ENCODE results near the gene TTC3.

TTC3 gene

DNA sequence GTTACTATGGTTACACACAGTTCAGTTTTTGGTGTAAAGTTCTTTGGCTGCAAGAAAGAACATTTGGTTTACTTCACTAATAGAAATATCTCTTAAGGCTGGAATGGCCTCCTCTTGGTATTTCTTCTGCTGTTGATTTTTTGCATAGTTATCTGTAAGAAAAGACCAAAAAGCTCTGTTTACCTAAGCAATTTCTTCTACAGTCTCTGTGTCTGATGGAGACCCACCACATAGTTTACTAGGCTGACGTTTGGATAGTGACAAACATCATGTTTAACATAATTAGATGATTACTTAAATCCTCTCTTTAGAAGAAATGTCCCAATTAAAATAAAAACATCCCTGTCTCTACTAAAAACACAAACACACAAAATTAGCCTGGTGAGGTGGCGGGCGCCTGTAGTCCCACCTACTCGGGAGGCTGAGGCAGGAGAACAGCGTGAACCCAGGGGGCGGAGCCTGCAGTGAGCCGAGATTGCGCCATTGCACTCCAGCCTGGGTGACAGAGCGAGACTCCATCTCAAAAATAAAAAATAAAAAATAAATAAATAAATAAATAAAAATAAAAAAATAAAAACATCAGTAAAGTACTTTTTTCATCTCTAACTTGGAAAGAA lies 7.4 kb upstream of the TTC3 start:
- in situ Hi-C loops (cut with MboI; ENCODE audit: low sequenced_read_pairs) = no loop called here
- no peak for DNase-seq (ENCODE audit: low spot score in 2 of 2)

GRCh38 chr21:37071561-37072273 lies 1.3 kb upstream of the TTC3 start:
- in situ Hi-C loops (cut with MboI; ENCODE audit: low sequenced_read_pairs) = no loop called here
- Histone ChIP-seq H3K27me3 (ENCODE audit: low read depth) (no peaks in the 10 kb centered on the region), H3K4me3 (peak overlapping the region; percentile 75), H3K36me3 (replicated peaks) (no peaks in the 10 kb centered on the region; the same call in 1 of the 2 replicates), H3K9me3 (no peaks in the 10 kb centered on the region), H3K4me1 (peaks cover 19% of the 10 kb centered on the region)
- peak; percentile 44 to 62 for DNase-seq (ENCODE audit: low spot score in 2 of 2)

More for the DNA sequence above, 7.4 kb upstream of the TTC3 start:
- peaks cover 6% of the 10 kb centered on the region for H3K4me1 ChIP-seq
- no peaks in the 10 kb centered on the region for H3K9me3 ChIP-seq
- no peaks in the 10 kb centered on the region; the same call in 1 of the 2 replicates for H3K36me3 ChIP-seq (replicated peaks)
- no peak overlapping the region for H3K4me3 ChIP-seq
- no peaks in the 10 kb centered on the region for H3K27me3 ChIP-seq (ENCODE audit: low read depth)

DNA sequence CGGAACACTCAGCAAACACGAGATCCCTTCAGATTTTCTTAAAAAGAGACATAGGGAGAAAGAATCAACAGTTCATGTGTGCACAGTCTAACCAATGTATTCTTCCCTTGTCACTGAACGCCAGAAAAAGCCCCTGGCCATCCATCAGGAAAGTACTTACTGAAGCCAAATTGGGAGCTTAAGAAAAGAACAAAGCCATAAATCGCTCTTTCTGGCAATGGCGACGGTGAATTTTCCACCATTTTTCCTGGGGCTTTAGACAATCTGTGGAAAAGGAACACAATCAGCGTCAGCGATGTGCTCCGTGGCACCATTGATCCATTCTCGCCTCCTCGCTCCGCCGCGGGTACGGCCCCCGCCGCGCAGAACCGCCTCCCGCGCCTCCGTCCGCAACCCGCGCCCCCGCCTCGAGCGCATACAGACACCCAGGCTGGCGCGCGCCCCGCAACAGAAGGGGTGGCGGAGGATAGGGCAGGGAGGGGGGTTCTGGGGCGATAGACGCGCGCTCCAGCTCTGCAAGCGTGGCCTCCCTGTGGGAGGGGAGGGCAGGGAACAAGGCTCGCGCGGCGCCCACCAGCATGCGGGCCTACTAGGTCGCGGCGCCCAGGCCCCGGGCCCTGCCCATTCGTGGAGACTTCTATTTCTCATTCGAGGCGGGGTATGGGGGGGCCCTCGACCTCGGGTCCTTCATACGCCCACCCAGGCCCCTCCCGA lies 623 bp upstream of the TTC3 start:
- no peaks in the 10 kb centered on the region for H3K27me3 ChIP-seq (ENCODE audit: low read depth)
- H3K4me3 ChIP-seq = peak overlapping the region; percentile 75
- in situ Hi-C loops (cut with MboI; ENCODE audit: low sequenced_read_pairs) = no loop called here
- H3K36me3 ChIP-seq (replicated peaks) = no peaks in the 10 kb centered on the region
- H3K9me3 ChIP-seq = no peaks in the 10 kb centered on the region
- peaks cover 19% of the 10 kb centered on the region for H3K4me1 ChIP-seq
- DNase-seq (ENCODE audit: low spot score in 2 of 2) = peak; percentile 41 to 75

DNA sequence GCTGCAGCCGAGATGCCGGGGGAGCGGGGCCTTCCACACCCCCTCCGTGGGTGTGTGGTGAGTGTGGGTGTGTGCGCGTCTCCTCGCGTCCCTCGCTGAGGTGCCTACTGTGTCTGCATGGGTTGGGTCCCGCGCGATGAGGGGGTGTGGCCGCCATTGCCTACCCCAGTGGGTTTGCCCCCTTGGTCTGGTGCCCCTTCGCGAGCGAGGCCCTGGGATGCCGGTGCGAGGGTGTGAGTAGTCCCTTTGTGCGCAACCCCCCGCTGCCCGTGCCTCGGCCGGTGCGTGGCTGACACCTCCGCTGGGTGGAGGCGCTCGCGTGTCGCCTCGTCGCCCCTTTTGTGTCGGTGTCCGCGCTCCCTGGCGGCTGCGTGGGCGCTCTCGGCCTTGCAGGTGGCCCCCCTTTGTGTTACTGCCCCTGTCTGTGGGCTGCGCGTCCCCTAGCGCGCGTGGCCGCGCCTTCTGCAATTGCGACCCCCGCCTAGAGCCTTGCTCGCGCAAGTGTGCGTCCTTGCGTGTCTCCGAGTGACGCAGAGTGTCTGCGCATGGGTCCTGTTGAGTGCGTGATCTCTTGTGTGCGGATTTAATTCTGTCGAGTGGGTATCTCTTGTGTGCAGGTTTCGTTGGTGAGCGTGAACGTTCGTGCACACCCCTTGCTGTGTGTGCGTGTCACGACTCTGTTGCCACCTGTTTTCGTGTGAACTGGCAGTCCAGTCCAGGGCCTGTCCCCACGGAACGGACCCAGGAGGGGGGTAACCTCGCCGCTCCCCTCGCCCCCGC lies 553 bp downstream of the TTC3 start:
- no peaks in the 10 kb centered on the region for H3K9me3 ChIP-seq
- H3K36me3 ChIP-seq (replicated peaks) = no peaks in the 10 kb centered on the region
- peaks cover 19% of the 10 kb centered on the region for H3K4me1 ChIP-seq
- H3K4me3 ChIP-seq = peak overlapping the region; percentile 75
- H3K27me3 ChIP-seq (ENCODE audit: low read depth) = no peaks in the 10 kb centered on the region
- in situ Hi-C loops (cut with MboI; ENCODE audit: low sequenced_read_pairs) = no loop called here
- DNase-seq (ENCODE audit: low spot score in 2 of 2) = peak in 1 of 2 experiments; percentile 51

GRCh38 chr21:37074197-37074510 lies 1.1 kb downstream of the TTC3 start:
- Histone ChIP-seq H3K4me3 (peak overlapping the region; percentile 75), H3K27me3 (ENCODE audit: low read depth) (no peaks in the 10 kb centered on the region), H3K9me3 (no peaks in the 10 kb centered on the region), H3K4me1 (peaks cover 19% of the 10 kb centered on the region), H3K36me3 (replicated peaks) (no peaks in the 10 kb centered on the region)
- in situ Hi-C loops (cut with MboI; ENCODE audit: low sequenced_read_pairs) = no loop called here
- DNase-seq (ENCODE audit: low spot score in 2 of 2) = peak in 1 of 2 experiments; percentile 26

- DNase-seq (ENCODE audit: low spot score in 2 of 2) = no peak
- in situ Hi-C loops (cut with MboI; ENCODE audit: low sequenced_read_pairs) = no loop called here
- Histone ChIP-seq H3K4me1 (peaks cover 19% of the 10 kb centered on the region), H3K9me3 (no peaks in the 10 kb centered on the region), H3K4me3 (peak overlapping the region; percentile 75), H3K27me3 (ENCODE audit: low read depth) (no peaks in the 10 kb centered on the region), H3K36me3 (replicated peaks) (no peaks in the 10 kb centered on the region)
Observed at GRCh38 chr21:37074546-37074945, 1.5 kb downstream of the TTC3 start.

GRCh38 chr21:37075214-37075770 lies 2.2 kb downstream of the TTC3 start:
- in situ Hi-C loops (cut with MboI; ENCODE audit: low sequenced_read_pairs) = no loop called here
- DNase-seq (ENCODE audit: low spot score in 2 of 2) = no peak
- H3K27me3 ChIP-seq (ENCODE audit: low read depth) = no peaks in the 10 kb centered on the region
- no peaks in the 10 kb centered on the region for H3K36me3 ChIP-seq (replicated peaks)
- no peak overlapping the region for H3K4me3 ChIP-seq
- H3K4me1 ChIP-seq = peaks cover 18% of the 10 kb centered on the region
- H3K9me3 ChIP-seq = no peaks in the 10 kb centered on the region

- Histone ChIP-seq H3K27me3 (ENCODE audit: low read depth) (no peaks in the 10 kb centered on the region), H3K36me3 (replicated peaks) (no peaks in the 10 kb centered on the region), H3K4me3 (no peak overlapping the region), H3K4me1 (peaks cover 10% of the 10 kb centered on the region), H3K9me3 (no peaks in the 10 kb centered on the region)
- DNase-seq (ENCODE audit: low spot score in 2 of 2) = no peak
- in situ Hi-C loops (cut with MboI; ENCODE audit: low sequenced_read_pairs) = no loop called here
Observed at GRCh38 chr21:37076087-37076850, 3.2 kb downstream of the TTC3 start.

DNA sequence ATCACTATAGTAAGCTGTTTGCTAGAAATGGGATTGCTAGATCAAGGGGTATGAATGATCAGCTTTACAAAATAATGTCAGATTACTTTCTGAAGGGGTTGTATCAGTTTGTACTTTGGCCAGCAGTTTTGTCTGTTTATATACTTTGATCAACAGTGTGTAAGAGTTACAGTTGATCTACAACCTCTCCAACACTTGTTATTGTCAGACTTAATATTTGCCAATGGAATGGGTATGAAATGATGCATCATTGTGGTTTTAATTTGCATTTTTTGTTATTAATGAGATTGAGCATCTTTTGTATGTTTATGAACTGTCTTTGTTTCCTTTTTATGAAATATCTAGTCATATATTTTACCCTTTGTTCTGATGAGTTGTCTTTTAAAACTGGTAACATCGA lies 4.3 kb downstream of the TTC3 start:
- no peak for DNase-seq (ENCODE audit: low spot score in 2 of 2)
- no peaks in the 10 kb centered on the region for H3K36me3 ChIP-seq (replicated peaks)
- H3K27me3 ChIP-seq (ENCODE audit: low read depth) = no peaks in the 10 kb centered on the region
- H3K9me3 ChIP-seq = no peaks in the 10 kb centered on the region
- in situ Hi-C loops (cut with MboI; ENCODE audit: low sequenced_read_pairs) = no loop called here
- H3K4me1 ChIP-seq = no peaks in the 10 kb centered on the region; the same call in 1 of the 2 replicates
- H3K4me3 ChIP-seq = no peak overlapping the region

DNA sequence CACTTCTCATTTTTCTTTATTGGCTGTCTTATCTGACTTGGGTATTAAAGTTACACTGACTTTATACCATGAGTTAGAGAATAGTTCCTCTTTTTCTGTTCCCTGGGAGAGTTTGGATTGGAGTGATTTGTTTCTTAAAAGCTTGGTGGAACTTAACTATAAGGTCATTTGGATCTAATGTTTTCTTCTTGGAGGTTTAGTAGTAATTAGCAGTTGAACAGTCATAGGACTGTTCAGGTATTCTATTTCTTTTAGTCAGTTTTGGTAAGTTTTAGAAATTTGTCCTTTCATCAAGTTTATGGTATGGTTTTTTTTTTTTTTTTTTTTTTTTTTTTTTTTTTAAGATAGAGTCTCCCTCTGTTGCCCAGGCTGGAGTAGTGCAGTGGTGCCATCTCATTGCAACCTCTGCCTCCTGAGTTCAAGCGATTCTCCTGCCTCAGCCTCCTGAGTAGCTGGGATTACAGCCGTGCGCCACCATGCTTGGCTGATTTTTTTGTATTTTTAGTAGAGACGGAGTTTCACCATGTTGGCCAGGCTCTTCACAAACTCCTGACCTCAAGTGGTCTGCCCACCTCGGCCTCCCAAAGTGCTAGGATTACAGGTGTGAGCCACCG lies 6.3 kb downstream of the TTC3 start:
- no peaks in the 10 kb centered on the region for H3K27me3 ChIP-seq (ENCODE audit: low read depth)
- H3K4me3 ChIP-seq = no peak overlapping the region
- H3K4me1 ChIP-seq = no peaks in the 10 kb centered on the region
- H3K36me3 ChIP-seq (replicated peaks) = no peaks in the 10 kb centered on the region
- DNase-seq (ENCODE audit: low spot score in 2 of 2) = no peak
- in situ Hi-C loops (cut with MboI; ENCODE audit: low sequenced_read_pairs) = no loop called here
- H3K9me3 ChIP-seq = no peaks in the 10 kb centered on the region

- no peak overlapping the region for H3K4me3 ChIP-seq
- in situ Hi-C loops (cut with MboI; ENCODE audit: low sequenced_read_pairs) = no loop called here
Observed at GRCh38 chr21:37082375-37082774, 9.3 kb downstream of the TTC3 start.

GRCh38 chr21:37082856-37083528 lies 9.9 kb downstream of the TTC3 start:
- in situ Hi-C loops (cut with MboI; ENCODE audit: low sequenced_read_pairs) = no loop called here
- Histone ChIP-seq H3K27me3 (ENCODE audit: low read depth) (no peaks in the 10 kb centered on the region), H3K36me3 (replicated peaks) (no peaks in the 10 kb centered on the region; the same call in 1 of the 2 replicates), H3K4me3 (no peak overlapping the region), H3K4me1 (no peaks in the 10 kb centered on the region), H3K9me3 (no peaks in the 10 kb centered on the region)
- no peak for DNase-seq (ENCODE audit: low spot score in 2 of 2)

More at GRCh38 chr21:37082375-37082774, 9.3 kb downstream of the TTC3 start:
- Histone ChIP-seq H3K9me3 (no peaks in the 10 kb centered on the region), H3K27me3 (ENCODE audit: low read depth) (no peaks in the 10 kb centered on the region), H3K36me3 (replicated peaks) (no peaks in the 10 kb centered on the region), H3K4me1 (no peaks in the 10 kb centered on the region)
- DNase-seq (ENCODE audit: low spot score in 2 of 2) = no peak
